K562 (cell line): ENCODE data around the gene MOB3C. TPM values are rescaled to one million over a fixed set of nuclear protein-coding genes. Genes with fewer than 3 reads are reported as not detected.

ENCODE experiments used
- CREM ChIP-seq: IDR thresholded peaks from 2 replicates; pipeline ENCODE4 v1.6.1; 2014; ENCODE audit warnings: antibody characterized with exemption, low read depth
- CSDE1 ChIP-seq, 2 experiments: fragments of 450-650 bp; IDR thresholded peaks; 2 replicates each; pipeline ENCODE4 v1.6.1; 2016; ENCODE audit warnings: mild to moderate bottlenecking in 1 of 2
- DNMT1 ChIP-seq: fragments of 450-650 bp; IDR thresholded peaks from 2 replicates; pipeline ENCODE4 v1.6.1; 2016; ENCODE audit warnings: antibody characterized with exemption, mild to moderate bottlenecking
- ELF4 ChIP-seq: fragments of 450-650 bp; formaldehyde crosslinking; IDR thresholded peaks from 2 replicates; pipeline ENCODE4 v1.4.0; 2022; ENCODE audit warnings: missing genetic modification characterization
- FOXA1 ChIP-seq: fragments of 450-650 bp; IDR thresholded peaks from 2 replicates; pipeline ENCODE4 v1.6.1; 2016; ENCODE audit warnings: mild to moderate bottlenecking, borderline replicate concordance
- HEY1 ChIP-seq: fragments of 250-450 bp; sonication (Bioruptor Pico); IDR thresholded peaks from 2 replicates; pipeline ENCODE4 v1.5.0; 2020; ENCODE audit warnings: mild to moderate bottlenecking, moderate library complexity, borderline replicate concordance
- MAX ChIP-seq: sonication (generic); formaldehyde crosslinking; IDR thresholded peaks from 2 replicates; pipeline ENCODE4 v1.9.0; 2022; ENCODE audit warnings: mild to moderate bottlenecking, missing genetic modification reagents
- MCM3 ChIP-seq: fragments of 450-650 bp; IDR thresholded peaks from 2 replicates; pipeline ENCODE4 v1.6.1; 2016
- MTA3 ChIP-seq: fragments of 450-650 bp; formaldehyde crosslinking; IDR thresholded peaks from 2 replicates; pipeline ENCODE4 v1.6.1; 2017; ENCODE audit warnings: mild to moderate bottlenecking, borderline replicate concordance
- MYNN ChIP-seq, 2 experiments: sonication (generic); formaldehyde crosslinking in 1 of 2; IDR thresholded peaks; 2 replicates each; pipeline versions ENCODE4 v1.5.0 to v1.6.1; 2016 to 2020; ENCODE audit warnings: antibody characterized with exemption in 1 of 2, missing genetic modification reagents in 1 of 2
- PML ChIP-seq: IDR thresholded peaks from 2 replicates; pipeline ENCODE4 v1.6.1; 2012; ENCODE audit warnings: low read length, inconsistent platforms
- POLR2G ChIP-seq: fragments of 200-400 bp; formaldehyde crosslinking; IDR thresholded peaks from 2 replicates; pipeline ENCODE4 v1.6.1; 2017; ENCODE audit warnings: low read depth, mild to moderate bottlenecking, antibody characterized with exemption, low read length, moderate library complexity
- RAD51 ChIP-seq: fragments of 450-650 bp; IDR thresholded peaks from 2 replicates; pipeline ENCODE4 v1.7.1; 2016; ENCODE audit warnings: low read depth, mild to moderate bottlenecking, borderline replicate concordance
- RNF219 ChIP-seq: fragments of 250-450 bp; sonication (Bioruptor Pico); IDR thresholded peaks from 2 replicates; pipeline ENCODE4 v1.5.0; 2022; ENCODE audit warnings: mild to moderate bottlenecking
- SAP30 ChIP-seq: fragments of 200-600 bp; sonication (generic); IDR thresholded peaks from 2 replicates; pipeline ENCODE4 v1.6.1; 2012; ENCODE audit warnings: borderline replicate concordance, low read depth, mild to moderate bottlenecking, moderate library complexity, low read length, control low read depth, inconsistent platforms; ENCODE audit not compliant: insufficient read depth, poor library complexity, severe bottlenecking
- SIN3B ChIP-seq: fragments of 450-650 bp; IDR thresholded peaks from 2 replicates; pipeline ENCODE4 v1.6.1; 2017; ENCODE audit warnings: low read depth, mild to moderate bottlenecking, moderate library complexity
- SREBF2 ChIP-seq: sonication (generic); formaldehyde crosslinking; IDR thresholded peaks from 2 replicates; pipeline ENCODE4 v1.4.0; 2020; ENCODE audit warnings: mild to moderate bottlenecking, missing genetic modification reagents
- TRIM24 ChIP-seq, 2 experiments: fragments of 450-650 bp; IDR thresholded peaks; 2 replicates each; pipeline ENCODE4 v1.6.1; 2016
- TSC22D4 ChIP-seq: fragments of 450-650 bp; IDR thresholded peaks from 2 replicates; pipeline ENCODE4 v1.6.1; 2016; ENCODE audit warnings: missing genetic modification characterization, missing biosample characterization, control low read depth
- ZBTB1 ChIP-seq: sonication (generic); formaldehyde crosslinking; IDR thresholded peaks from 2 replicates; pipeline ENCODE4 v1.8.1; 2023; ENCODE audit warnings: missing genetic modification reagents, low read depth, mild to moderate bottlenecking, borderline replicate concordance
- ZBTB5 ChIP-seq: fragments of 450-650 bp; IDR thresholded peaks from 2 replicates; pipeline ENCODE4 v1.6.1; 2017; ENCODE audit warnings: antibody characterized with exemption
- ZNF197 ChIP-seq: fragments of 200-800 bp; sonication (Bioruptor generic); IDR thresholded peaks from 2 replicates; pipeline ENCODE4 v1.6.1; 2016; ENCODE audit warnings: low read depth, missing genetic modification characterization, missing compliant biosample characterization
- ZNF408 ChIP-seq: fragments of 250-450 bp; sonication (Bioruptor Pico); IDR thresholded peaks from 2 replicates; pipeline ENCODE4 v1.4.0; 2020; ENCODE audit warnings: low read depth, mild to moderate bottlenecking, moderate library complexity
- ZNF561 ChIP-seq: fragments of 450-650 bp; formaldehyde crosslinking; conservative IDR thresholded peaks from 2 replicates; pipeline ENCODE4 v1.4.0; 2020; ENCODE audit warnings: mild to moderate bottlenecking, moderate library complexity
- ZNF57 ChIP-seq: fragments of 450-650 bp; formaldehyde crosslinking; IDR thresholded peaks from 2 replicates; pipeline ENCODE4 v1.4.0; 2020; ENCODE audit warnings: mild to moderate bottlenecking, moderate library complexity
- ZSCAN32 ChIP-seq: fragments of 450-650 bp; formaldehyde crosslinking; IDR thresholded peaks from 2 replicates; pipeline ENCODE4 v1.4.0; 2020; ENCODE audit warnings: mild to moderate bottlenecking, moderate library complexity
- polyA plus RNA-seq, 8 experiments: library from polyadenylated mRNA; depleted of rRNA in 4 of 8; stranded (reverse) in 5 of 8; unstranded in 3 of 8; fragments of >200 nt; fragmentation: Nextera tagmentation in 2 of 8; fragmentation: Illumina TruSeq in 1 of 8; extraction: Ambion mirVana in 2 of 8; extraction: Trizol in 1 of 8; gene quantifications; 2 replicates each; pipeline versions ENCODE4 v1.2.1 to v1.2.3, GENCODE V29; 2011 to 2014; ENCODE audit warnings: inconsistent platforms in 1 of 8, missing spikeins in 1 of 8
- total RNA-seq, 7 experiments: library from RNA; depleted of rRNA in 6 of 7; stranded (reverse); fragments of >200 nt in 6 of 7; fragmentation: Illumina TruSeq in 2 of 7; extraction: Trizol in 2 of 7; gene quantifications; 2 replicates each; pipeline versions ENCODE4 v1.2.1 to v1.2.3, GENCODE V29; 2011 to 2021; ENCODE audit warnings: low replicate concordance in 1 of 7

MOB3C gene
- total and polyA plus RNA-seq, 9 of the 15 experiments (the other 6 are each of a cell fraction or from before 2014, with no cell fraction given): 1.0 to 7.5 (median 3.7) TPM

- no peak for TF ChIP-seq RNF219 (CRISPR knock-in tag)
- no peak for TF ChIP-seq ZNF408 (CRISPR knock-in tag)
- TF ChIP-seq ELF4 (CRISPR knock-in tag): no peak
- TF ChIP-seq ZNF197: no peak
- TF ChIP-seq ZBTB1 (CRISPR knock-in tag): 0 out of 2 replicates have a peak, but pooled peaks have one; percentile 54
- TF ChIP-seq TRIM24 (IDR thresholded peaks at IDR 0.05): no peak
- no peak for TF ChIP-seq CSDE1 (IDR thresholded peaks at IDR 0.05)
- no peak for TF ChIP-seq TSC22D4 (tag)
- no peak for TF ChIP-seq ZBTB5
- TF ChIP-seq ZSCAN32: no peak
- peak; percentile 80; the same call in 1 of the 2 replicates for TF ChIP-seq MTA3
- TF ChIP-seq SIN3B: 0 out of 2 replicates have a peak, but pooled peaks have one; percentile 39
- TF ChIP-seq SAP30: peak; percentile 79
- TF ChIP-seq ZNF561: no peak
- no peak for TF ChIP-seq DNMT1
- TF ChIP-seq FOXA1: no peak
- TF ChIP-seq PML: no peak
- TF ChIP-seq HEY1 (CRISPR knock-in tag): no peak
- TF ChIP-seq MYNN (IDR thresholded peaks at IDR 0.05): no peak
- no peak for TF ChIP-seq MYNN (CRISPR knock-in tag; IDR thresholded peaks at IDR 0.05)
- peak; percentile 31; the same call in 1 of the 2 replicates for TF ChIP-seq MAX (CRISPR knock-in tag)
- no peak for TF ChIP-seq RAD51
- TF ChIP-seq SREBF2 (CRISPR knock-in tag): no peak
- TF ChIP-seq ZNF57 (CRISPR knock-in tag): no peak
- TF ChIP-seq CREM: peak; percentile 29; the same call in 1 of the 2 replicates
- peak; percentile 83 for TF ChIP-seq POLR2G
- no peak for TF ChIP-seq MCM3
These were observed at the start of gene MOB3C (continued) for GRCh38 chr1:46616277-46617107.
